K562 (cell line): Measurements from ENCODE around the gene CRY2. TPM values are rescaled to one million over a fixed set of nuclear protein-coding genes. Genes with fewer than 3 reads are reported as not detected.

ENCODE experiments used
- CBFA2T2 ChIP-seq: fragments of 450-650 bp; conservative IDR thresholded peaks from 2 replicates; pipeline ENCODE4 v1.6.1; 2017; ENCODE audit warnings: mild to moderate bottlenecking
- CREB5 ChIP-seq: fragments of 250-450 bp; sonication (Bioruptor Pico); IDR thresholded peaks from 2 replicates; pipeline ENCODE4 v1.5.0; 2020; ENCODE audit warnings: mild to moderate bottlenecking
- CXXC5 ChIP-seq: fragments of 250-450 bp; sonication (Bioruptor Pico); IDR thresholded peaks from 2 replicates; pipeline ENCODE4 v1.8.0; 2022; ENCODE audit warnings: inconsistent platforms, mild to moderate bottlenecking, moderate library complexity
- HMBOX1 ChIP-seq: sonication (generic); IDR thresholded peaks from 2 replicates; pipeline ENCODE4 v1.6.1; 2016
- ID3 ChIP-seq, 2 experiments: fragments of 250-450 bp in 1 of 2; fragments of 450-650 bp in 1 of 2; sonication (Bioruptor Pico) in 1 of 2; IDR thresholded peaks; 2 replicates each; pipeline versions ENCODE4 v1.6.1 to v1.8.0; 2016 to 2021; ENCODE audit warnings: mild to moderate bottlenecking in 2 of 2, moderate library complexity in 2 of 2, missing compliant biosample characterization in 1 of 2, missing genetic modification characterization in 1 of 2
- KDM4B ChIP-seq, 2 experiments: fragments of 450-650 bp in 1 of 2; sonication (generic) in 1 of 2; IDR thresholded peaks; 2 replicates each; pipeline ENCODE4 v1.6.1; 2016 to 2017; ENCODE audit warnings: borderline replicate concordance in 2 of 2, antibody characterized with exemption in 1 of 2, low read depth in 1 of 2, mild to moderate bottlenecking in 1 of 2
- MYNN ChIP-seq, 2 experiments: sonication (generic); formaldehyde crosslinking in 1 of 2; IDR thresholded peaks; 2 replicates each; pipeline versions ENCODE4 v1.5.0 to v1.6.1; 2016 to 2020; ENCODE audit warnings: antibody characterized with exemption in 1 of 2, missing genetic modification reagents in 1 of 2
- RHOXF2B ChIP-seq: fragments of 250-450 bp; sonication (Bioruptor Pico); conservative IDR thresholded peaks from 2 replicates; pipeline ENCODE4 v1.5.1; 2021
- TBL1XR1 ChIP-seq, 2 experiments: IDR thresholded peaks; 2 replicates each; pipeline ENCODE4 v1.6.1; 2012; ENCODE audit warnings: improper control_type of control experiment in 2 of 2, low read length in 2 of 2, mild to moderate bottlenecking in 1 of 2
- TOE1 ChIP-seq, 2 experiments: fragments of 450-650 bp in 1 of 2; sonication (generic) in 1 of 2; formaldehyde crosslinking in 1 of 2; IDR thresholded peaks; 2 replicates each; pipeline versions ENCODE4 v1.7.1 to v1.8.0; 2016 to 2022; ENCODE audit warnings: borderline replicate concordance in 2 of 2, mild to moderate bottlenecking in 2 of 2, antibody characterized with exemption in 1 of 2, inconsistent platforms in 1 of 2, low read depth in 1 of 2, missing genetic modification reagents in 1 of 2, moderate library complexity in 1 of 2
- ZBTB17 ChIP-seq: fragments of 450-650 bp; formaldehyde crosslinking; IDR thresholded peaks from 2 replicates; pipeline ENCODE4 v1.4.0; 2020; ENCODE audit warnings: mild to moderate bottlenecking
- ZNF12 ChIP-seq: sonication (generic); formaldehyde crosslinking; IDR thresholded peaks from 2 replicates; pipeline ENCODE4 v1.4.0; 2020; ENCODE audit warnings: mild to moderate bottlenecking, missing genetic modification reagents
- ZNF407 ChIP-seq: fragments of 450-650 bp; IDR thresholded peaks from 2 replicates; pipeline ENCODE4 v1.6.1; 2016; ENCODE audit warnings: low read depth
- ZNF551 ChIP-seq: fragments of 250-450 bp; sonication (Bioruptor Pico); IDR thresholded peaks from 2 replicates; pipeline ENCODE4 v1.5.0; 2021; ENCODE audit warnings: mild to moderate bottlenecking, moderate library complexity
- polyA plus RNA-seq, 8 experiments: library from polyadenylated mRNA; depleted of rRNA in 4 of 8; stranded (reverse) in 5 of 8; unstranded in 3 of 8; fragments of >200 nt; fragmentation: Nextera tagmentation in 2 of 8; fragmentation: Illumina TruSeq in 1 of 8; extraction: Ambion mirVana in 2 of 8; extraction: Trizol in 1 of 8; gene quantifications; 2 replicates each; pipeline versions ENCODE4 v1.2.1 to v1.2.3, GENCODE V29; 2011 to 2014; ENCODE audit warnings: inconsistent platforms in 1 of 8, missing spikeins in 1 of 8
- total RNA-seq, 7 experiments: library from RNA; depleted of rRNA in 6 of 7; stranded (reverse); fragments of >200 nt in 6 of 7; fragmentation: Illumina TruSeq in 2 of 7; extraction: Trizol in 2 of 7; gene quantifications; 2 replicates each; pipeline versions ENCODE4 v1.2.1 to v1.2.3, GENCODE V29; 2011 to 2021; ENCODE audit warnings: low replicate concordance in 1 of 7

The CRY2 gene
- total and polyA plus RNA-seq, 9 of the 15 experiments (the other 6 are each of a cell fraction or from before 2014, with no cell fraction given): 2.3 to 23.9 (median 14.8) TPM

GRCh38 chr11:45846974-45847910, at the start of gene CRY2 (continued):
- TF ChIP-seq ZNF551 (CRISPR knock-in tag) (no peak), CREB5 (CRISPR knock-in tag) (no peak), RHOXF2B (CRISPR knock-in tag) (no peak), ZNF407 (no peak), ZBTB17 (CRISPR knock-in tag) (no peak; the same call in 1 of the 2 replicates), ID3 (CRISPR knock-in tag; IDR thresholded peaks at IDR 0.05) (no peak), ID3 (tag; IDR thresholded peaks at IDR 0.05) (peak; percentile 26; the same call in 1 of the 2 replicates), KDM4B (IDR thresholded peaks at IDR 0.05; ENCODE audit: borderline replicate concordance in 2 of 2, low read depth in 1 of 2) (0 out of 4 replicates have a peak, but pooled peaks of 1 of the 2 experiments have one; percentile 33), TBL1XR1 (IDR thresholded peaks at IDR 0.05; ENCODE audit: low read length in 2 of 2) (0 out of 4 replicates have a peak, but pooled peaks of 1 of the 2 experiments have one; percentile 47), HMBOX1 (no peak), TOE1 (IDR thresholded peaks at IDR 0.05; ENCODE audit: borderline replicate concordance) (no peak), TOE1 (CRISPR knock-in tag; IDR thresholded peaks at IDR 0.05; ENCODE audit: borderline replicate concordance, low read depth) (peak; percentile 70; the same call in 1 of the 2 replicates), CXXC5 (CRISPR knock-in tag) (peak; percentile 70), ZNF12 (CRISPR knock-in tag) (peak; percentile 87), MYNN (IDR thresholded peaks at IDR 0.05) (0 out of 2 replicates have a peak, but pooled peaks have one; percentile 44), MYNN (CRISPR knock-in tag; IDR thresholded peaks at IDR 0.05) (no peak), CBFA2T2 (no peak)
